Cardiac muscle cell (in vitro differentiated cells and primary cell): Measurements from ENCODE around the gene AGTPBP1. TPM values are rescaled to one million over a fixed set of nuclear protein-coding genes. Genes with fewer than 3 reads are reported as not detected.

Experiments
- DNase-seq, 2 donors: peaks; one replicate each; pipeline versions ENCODE4 v3.0.0 to v3.0.0-alpha.2; 2010 to 2017; ENCODE audit warnings: low read depth in 1 of 2, low spot score in 1 of 2
- H3K27ac ChIP-seq: fragments of 200-600 bp; sonication (generic); 2 replicates; pipeline ENCODE4 v1.5.1; 2016
- H3K27me3 ChIP-seq: fragments of 200-600 bp; sonication (generic); 2 replicates; pipeline ENCODE4 v1.6.0; 2016; ENCODE audit warnings: control low read depth
- H3K36me3 ChIP-seq: fragments of 200-600 bp; sonication (generic); 2 replicates; pipeline ENCODE4 v1.5.1; 2016; ENCODE audit warnings: control low read depth
- H3K4me1 ChIP-seq: fragments of 200-600 bp; sonication (generic); 2 replicates; pipeline ENCODE4 v1.8.1; 2017; ENCODE audit warnings: low read depth, mild to moderate bottlenecking, mixed run types
- H3K4me3 ChIP-seq: fragments of 200-600 bp; sonication (generic); 2 replicates; pipeline ENCODE4 v1.5.1; 2016; ENCODE audit warnings: mild to moderate bottlenecking
- H3K9me3 ChIP-seq: fragments of 200-600 bp; sonication (generic); 2 replicates; pipeline ENCODE4 v1.5.1; 2017; ENCODE audit warnings: low read depth, mild to moderate bottlenecking, control low read depth
- polyA plus RNA-seq: library from polyadenylated mRNA; unstranded; fragments of >200 nt; fragmentation: Nextera tagmentation; extraction: Ambion mirVana; gene quantifications from 2 replicates; pipeline ENCODE4 v1.2.1, GENCODE V29; 2016
- total RNA-seq: library from RNA; depleted of rRNA; stranded (reverse); fragments of >200 nt; gene quantifications from 2 replicates; pipeline ENCODE4 v1.2.3, GENCODE V29; 2016
- TF ChIP-seq, protein P1 (sequence below): IDR thresholded peaks from 2 replicates; pipeline ENCODE4 v1.5.1; 2012; ENCODE audit warnings: low read depth, mild to moderate bottlenecking, low read length

AGTPBP1 gene
- total and polyA plus RNA-seq, 2 experiments from 2014 or later = 15.0 to 30.5 TPM

GRCh38 chr9:85716031-85716877 is 25.5 kb downstream of the AGTPBP1 start:
- H3K9me3 ChIP-seq = no peaks in the 10 kb centered on the region
- DNase-seq = peak in 1 of 2 donors; percentile 11
- TF ChIP-seq, protein P1, sequence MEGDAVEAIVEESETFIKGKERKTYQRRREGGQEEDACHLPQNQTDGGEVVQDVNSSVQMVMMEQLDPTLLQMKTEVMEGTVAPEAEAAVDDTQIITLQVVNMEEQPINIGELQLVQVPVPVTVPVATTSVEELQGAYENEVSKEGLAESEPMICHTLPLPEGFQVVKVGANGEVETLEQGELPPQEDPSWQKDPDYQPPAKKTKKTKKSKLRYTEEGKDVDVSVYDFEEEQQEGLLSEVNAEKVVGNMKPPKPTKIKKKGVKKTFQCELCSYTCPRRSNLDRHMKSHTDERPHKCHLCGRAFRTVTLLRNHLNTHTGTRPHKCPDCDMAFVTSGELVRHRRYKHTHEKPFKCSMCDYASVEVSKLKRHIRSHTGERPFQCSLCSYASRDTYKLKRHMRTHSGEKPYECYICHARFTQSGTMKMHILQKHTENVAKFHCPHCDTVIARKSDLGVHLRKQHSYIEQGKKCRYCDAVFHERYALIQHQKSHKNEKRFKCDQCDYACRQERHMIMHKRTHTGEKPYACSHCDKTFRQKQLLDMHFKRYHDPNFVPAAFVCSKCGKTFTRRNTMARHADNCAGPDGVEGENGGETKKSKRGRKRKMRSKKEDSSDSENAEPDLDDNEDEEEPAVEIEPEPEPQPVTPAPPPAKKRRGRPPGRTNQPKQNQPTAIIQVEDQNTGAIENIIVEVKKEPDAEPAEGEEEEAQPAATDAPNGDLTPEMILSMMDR = peak; percentile 15
- H3K4me3 ChIP-seq = no peak overlapping the region
- no peaks in the 10 kb centered on the region for H3K27me3 ChIP-seq
- no peaks in the 10 kb centered on the region for H3K4me1 ChIP-seq
- no peak overlapping the region for H3K27ac ChIP-seq
- H3K36me3 ChIP-seq = no peaks in the 10 kb centered on the region

DNA sequence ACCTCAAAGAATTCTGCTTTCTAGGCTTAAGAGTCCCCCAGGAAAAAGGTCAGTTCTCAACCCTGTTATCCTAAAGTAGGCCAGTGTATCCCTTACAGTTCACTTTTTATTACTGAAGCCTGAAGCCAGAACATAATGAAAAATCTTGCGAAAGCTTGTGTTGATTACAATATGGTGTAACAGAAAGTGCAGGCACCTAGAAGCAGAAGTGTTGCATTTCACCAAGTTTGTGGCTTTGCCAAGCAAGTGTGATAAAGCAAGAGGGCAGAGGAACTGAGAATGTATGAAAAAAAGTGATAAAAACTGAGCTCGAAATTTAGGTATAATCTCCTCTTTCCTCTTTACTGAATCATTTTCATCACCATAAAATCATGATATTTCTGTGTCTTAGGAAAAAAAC is 26.2 kb downstream of the AGTPBP1 start:
- Histone ChIP-seq H3K4me1 (no peaks in the 10 kb centered on the region), H3K36me3 (no peaks in the 10 kb centered on the region), H3K27ac (no peak overlapping the region), H3K9me3 (no peaks in the 10 kb centered on the region), H3K27me3 (no peaks in the 10 kb centered on the region), H3K4me3 (no peak overlapping the region)
- peak in 1 of 2 donors; percentile 45 for DNase-seq
- TF ChIP-seq, protein P1 = no peak

DNA sequence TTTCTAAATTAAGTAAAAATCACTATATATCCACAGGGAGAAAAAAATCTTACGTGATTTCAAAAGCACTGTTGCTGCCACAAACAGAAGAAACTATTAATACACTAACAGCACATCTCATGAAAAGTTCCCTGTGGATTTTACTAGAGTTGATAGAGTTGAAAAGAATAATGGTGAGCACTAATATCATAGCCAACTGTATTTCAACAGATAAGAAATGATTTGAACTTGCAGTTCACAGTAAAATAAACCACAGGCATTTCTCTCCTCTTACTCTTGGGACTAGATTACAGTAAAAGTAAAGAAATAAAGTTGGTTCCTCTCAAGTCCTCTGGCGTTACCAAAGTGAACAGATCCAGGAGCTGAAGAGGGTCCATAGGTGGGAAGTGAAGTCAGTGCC is 27.9 kb downstream of the AGTPBP1 start:
- no peak overlapping the region for H3K27ac ChIP-seq
- no peaks in the 10 kb centered on the region for H3K27me3 ChIP-seq
- DNase-seq = peak in 1 of 2 donors; percentile 45
- H3K9me3 ChIP-seq = no peaks in the 10 kb centered on the region
- H3K4me1 ChIP-seq = no peaks in the 10 kb centered on the region
- TF ChIP-seq, protein P1 = no peak
- H3K36me3 ChIP-seq = no peaks in the 10 kb centered on the region
- H3K4me3 ChIP-seq = no peak overlapping the region

GRCh38 chr9:85704744-85705143 is 37.0 kb downstream of the AGTPBP1 start:
- no peak overlapping the region for H3K27ac ChIP-seq
- H3K4me3 ChIP-seq = no peak overlapping the region
- H3K27me3 ChIP-seq = no peaks in the 10 kb centered on the region
- TF ChIP-seq, protein P1 = no peak
- H3K9me3 ChIP-seq = no peaks in the 10 kb centered on the region
- no peak for DNase-seq
- H3K36me3 ChIP-seq = no peaks in the 10 kb centered on the region
- H3K4me1 ChIP-seq = peaks cover 8% of the 10 kb centered on the region

DNA sequence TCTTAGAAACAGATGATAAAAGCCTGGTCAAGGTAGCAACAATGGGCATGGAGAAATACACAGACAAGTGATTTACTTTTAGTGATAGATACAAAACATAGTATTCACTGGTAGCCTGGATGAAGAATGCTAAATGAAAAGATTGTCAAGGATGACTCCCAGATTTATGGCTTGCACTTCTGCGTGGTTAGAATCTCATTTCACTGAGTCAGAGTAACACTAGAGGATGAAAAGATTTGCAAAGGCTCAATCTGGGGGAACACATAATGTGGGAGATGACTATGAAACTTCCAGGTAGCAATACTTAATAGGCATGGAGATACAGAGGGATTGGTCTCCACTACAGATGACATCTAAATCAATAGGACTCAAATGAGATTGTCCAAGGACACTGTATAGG is 38.4 kb downstream of the AGTPBP1 start:
- no peaks in the 10 kb centered on the region for H3K36me3 ChIP-seq
- H3K9me3 ChIP-seq = no peaks in the 10 kb centered on the region
- H3K4me1 ChIP-seq = peaks cover 8% of the 10 kb centered on the region
- no peaks in the 10 kb centered on the region for H3K27me3 ChIP-seq
- H3K27ac ChIP-seq = no peak overlapping the region
- TF ChIP-seq, protein P1 = no peak
- no peak for DNase-seq
- H3K4me3 ChIP-seq = no peak overlapping the region
